Epithelial cell of proximal tubule (primary cell): ENCODE data around the gene BCL7C. TPM values are rescaled to one million over a fixed set of nuclear protein-coding genes. Genes with fewer than 3 reads are reported as not detected.
A peak's percentile ranks its signal among the peaks of the same experiment; 100 is the strongest.

Experiments
- DNase-seq: peaks from one replicate; pipeline ENCODE4 v3.0.0-alpha.2; 2011; ENCODE audit warnings: low read depth
- H3K4me3 ChIP-seq: 2 replicates; pipeline ENCODE4 v1.5.1; 2011; ENCODE audit warnings: low read depth, mild to moderate bottlenecking, low read length
- total RNA-seq: library from RNA; depleted of rRNA; stranded (reverse); fragments of >200 nt; gene quantifications from 2 replicates; pipeline ENCODE4 v1.2.3, GENCODE V29; 2015
- TF ChIP-seq, protein P1 (sequence below): conservative IDR thresholded peaks from 2 replicates; pipeline ENCODE4 v1.5.1; 2012; ENCODE audit warnings: low read depth, mild to moderate bottlenecking, low read length

Gene BCL7C
- total RNA-seq, 1 donor from 2014 or later: 57.6 TPM

DNA sequence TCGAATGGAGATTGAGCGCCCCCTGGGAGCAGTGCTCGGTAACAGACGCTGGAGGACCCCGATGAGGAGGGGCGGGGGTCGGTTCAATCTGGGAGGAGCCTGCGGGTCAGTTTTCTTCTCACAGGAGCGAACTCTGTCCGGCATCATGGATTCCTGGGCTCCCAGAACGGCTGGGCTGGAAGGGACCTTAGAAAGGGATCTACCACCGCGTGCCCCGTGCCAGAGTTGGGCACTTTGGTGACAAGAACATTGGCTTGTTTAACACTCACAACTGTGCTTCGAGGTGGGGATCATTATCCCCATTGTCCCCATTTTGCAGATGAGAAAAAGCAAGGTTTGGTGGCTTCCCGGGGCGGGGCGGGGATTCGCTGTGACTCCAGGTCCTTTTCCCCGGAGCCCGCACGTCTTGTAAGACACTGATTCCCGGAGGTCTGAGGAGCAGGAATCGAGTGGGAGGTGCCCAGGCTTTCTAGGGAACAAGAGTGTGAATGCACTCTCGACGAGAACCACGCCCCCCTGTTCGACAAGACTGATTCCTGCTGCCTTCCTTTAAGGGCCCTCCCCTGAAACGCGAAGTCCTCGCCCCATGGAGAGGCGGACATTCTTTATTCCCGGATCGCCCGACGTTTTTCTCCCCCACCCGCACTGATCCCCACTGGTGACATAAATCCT lies 28.0 kb upstream of the BCL7C start:
- no peak for DNase-seq

GRCh38 chr16:30921459-30921747 lies 27.5 kb upstream of the BCL7C start:
- no peak for DNase-seq
- TF ChIP-seq, protein P1, sequence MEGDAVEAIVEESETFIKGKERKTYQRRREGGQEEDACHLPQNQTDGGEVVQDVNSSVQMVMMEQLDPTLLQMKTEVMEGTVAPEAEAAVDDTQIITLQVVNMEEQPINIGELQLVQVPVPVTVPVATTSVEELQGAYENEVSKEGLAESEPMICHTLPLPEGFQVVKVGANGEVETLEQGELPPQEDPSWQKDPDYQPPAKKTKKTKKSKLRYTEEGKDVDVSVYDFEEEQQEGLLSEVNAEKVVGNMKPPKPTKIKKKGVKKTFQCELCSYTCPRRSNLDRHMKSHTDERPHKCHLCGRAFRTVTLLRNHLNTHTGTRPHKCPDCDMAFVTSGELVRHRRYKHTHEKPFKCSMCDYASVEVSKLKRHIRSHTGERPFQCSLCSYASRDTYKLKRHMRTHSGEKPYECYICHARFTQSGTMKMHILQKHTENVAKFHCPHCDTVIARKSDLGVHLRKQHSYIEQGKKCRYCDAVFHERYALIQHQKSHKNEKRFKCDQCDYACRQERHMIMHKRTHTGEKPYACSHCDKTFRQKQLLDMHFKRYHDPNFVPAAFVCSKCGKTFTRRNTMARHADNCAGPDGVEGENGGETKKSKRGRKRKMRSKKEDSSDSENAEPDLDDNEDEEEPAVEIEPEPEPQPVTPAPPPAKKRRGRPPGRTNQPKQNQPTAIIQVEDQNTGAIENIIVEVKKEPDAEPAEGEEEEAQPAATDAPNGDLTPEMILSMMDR: no peak
- H3K4me3 ChIP-seq: peak overlapping the region; percentile 51

More for the DNA sequence above, 28.0 kb upstream of the BCL7C start:
- TF ChIP-seq, protein P1: peak; percentile 87
- peak overlapping the region; percentile 51 for H3K4me3 ChIP-seq

DNA sequence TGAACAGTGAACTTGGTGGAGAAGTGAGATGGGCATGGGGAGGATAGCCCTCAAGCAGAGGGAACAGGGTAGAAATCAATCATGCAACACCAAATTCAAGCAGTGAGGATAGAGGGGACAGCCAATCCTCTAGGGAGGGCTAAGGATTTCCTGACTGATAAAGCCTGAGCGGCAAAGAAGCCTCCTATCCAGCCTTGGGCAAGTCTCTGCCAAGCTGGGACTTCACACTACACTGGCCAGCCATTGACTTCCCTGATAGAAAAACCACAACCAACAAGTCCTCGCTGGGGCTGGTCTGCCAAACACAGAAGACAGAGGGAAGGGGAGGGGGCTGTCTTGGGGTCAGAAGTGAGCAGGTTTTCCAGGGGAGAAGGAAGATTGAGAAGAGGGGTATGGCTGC lies 27.0 kb upstream of the BCL7C start:
- no peak for DNase-seq
- no peak overlapping the region for H3K4me3 ChIP-seq
- TF ChIP-seq, protein P1: no peak

GRCh38 chr16:30918614-30919013 lies 24.7 kb upstream of the BCL7C start:
- no peak overlapping the region for H3K4me3 ChIP-seq
- TF ChIP-seq, protein P1: no peak

GRCh38 chr16:30914830-30915229 lies 21.0 kb upstream of the BCL7C start:
- no peak for DNase-seq
- TF ChIP-seq, protein P1: no peak
- H3K4me3 ChIP-seq: no peak overlapping the region

More at GRCh38 chr16:30918614-30919013, 24.7 kb upstream of the BCL7C start:
- DNase-seq: no peak

- DNase-seq: no peak
- TF ChIP-seq, protein P1: no peak
- H3K4me3 ChIP-seq: no peak overlapping the region
These were observed 19.0 kb upstream of the BCL7C start for GRCh38 chr16:30912794-30913412.
